K562 (cell line): ENCODE data around the gene PRKAG2. TPM values are rescaled to one million over a fixed set of nuclear protein-coding genes. Genes with fewer than 3 reads are reported as not detected.

Experiments
- CREM ChIP-seq: IDR thresholded peaks from 2 replicates; pipeline ENCODE4 v1.6.1; 2014; ENCODE audit warnings: antibody characterized with exemption, low read depth
- CTBP1 ChIP-seq: fragments of 450-650 bp; IDR thresholded peaks from 2 replicates; pipeline ENCODE4 v1.6.1; 2016; ENCODE audit warnings: borderline replicate concordance
- HNRNPL ChIP-seq: fragments of 200-400 bp; formaldehyde crosslinking; IDR thresholded peaks from 2 replicates; pipeline ENCODE4 v1.6.1; 2017; ENCODE audit warnings: low read depth, mild to moderate bottlenecking, low read length
- NUFIP1 ChIP-seq: fragments of 450-650 bp; IDR thresholded peaks from 2 replicates; pipeline ENCODE4 v1.6.1; 2018; ENCODE audit not compliant: partially characterized antibody
- PHF8 ChIP-seq: fragments of 200-600 bp; sonication (generic); IDR thresholded peaks from 2 replicates; pipeline ENCODE4 v1.6.1; 2012; ENCODE audit warnings: mixed run types, mild to moderate bottlenecking, inconsistent platforms, low read length, moderate library complexity, borderline replicate concordance
- REST ChIP-seq, 2 experiments: fragments of 450-650 bp; formaldehyde crosslinking in 1 of 2; IDR thresholded peaks; 2 replicates each; pipeline versions ENCODE4 v1.4.0 to v1.6.1; 2014 to 2020; ENCODE audit warnings: mild to moderate bottlenecking in 2 of 2, borderline replicate concordance in 1 of 2, low read depth in 1 of 2
- STAG1 ChIP-seq: sonication (generic); formaldehyde crosslinking; IDR thresholded peaks from 2 replicates; pipeline ENCODE4 v1.5.0; 2020; ENCODE audit warnings: missing genetic modification reagents, borderline replicate concordance
- TAF1 ChIP-seq: IDR thresholded peaks from 2 replicates; pipeline ENCODE4 v1.6.1; 2011; ENCODE audit warnings: mild to moderate bottlenecking, low read length, moderate library complexity; ENCODE audit not compliant: insufficient read depth, control insufficient read depth, severe bottlenecking; ENCODE audit errors: extremely low read depth
- TEAD4 ChIP-seq, 2 experiments: sonication (generic) in 1 of 2; formaldehyde crosslinking in 1 of 2; IDR thresholded peaks; 2 replicates each; pipeline versions ENCODE4 v1.6.1 to v1.8.0; 2012 to 2022; ENCODE audit warnings: borderline replicate concordance in 1 of 2, inconsistent platforms in 1 of 2, low read length in 1 of 2, mild to moderate bottlenecking in 1 of 2, missing genetic modification reagents in 1 of 2
- ZNF407 ChIP-seq: fragments of 450-650 bp; IDR thresholded peaks from 2 replicates; pipeline ENCODE4 v1.6.1; 2016; ENCODE audit warnings: low read depth
- polyA plus RNA-seq, 8 experiments: library from polyadenylated mRNA; depleted of rRNA in 4 of 8; stranded (reverse) in 5 of 8; unstranded in 3 of 8; fragments of >200 nt; fragmentation: Nextera tagmentation in 2 of 8; fragmentation: Illumina TruSeq in 1 of 8; extraction: Ambion mirVana in 2 of 8; extraction: Trizol in 1 of 8; gene quantifications; 2 replicates each; pipeline versions ENCODE4 v1.2.1 to v1.2.3, GENCODE V29; 2011 to 2014; ENCODE audit warnings: inconsistent platforms in 1 of 8, missing spikeins in 1 of 8
- total RNA-seq, 7 experiments: library from RNA; depleted of rRNA in 6 of 7; stranded (reverse); fragments of >200 nt in 6 of 7; fragmentation: Illumina TruSeq in 2 of 7; extraction: Trizol in 2 of 7; gene quantifications; 2 replicates each; pipeline versions ENCODE4 v1.2.1 to v1.2.3, GENCODE V29; 2011 to 2021; ENCODE audit warnings: low replicate concordance in 1 of 7

The PRKAG2 gene
- total and polyA plus RNA-seq, 9 of the 15 experiments (the other 6 are each of a cell fraction or from before 2014, with no cell fraction given), result 0.99 to 5.6 (median 3.3) TPM

- TF ChIP-seq NUFIP1 (no peak), ZNF407 (no peak), REST (IDR thresholded peaks at IDR 0.05; ENCODE audit: borderline replicate concordance) (peak; percentile 45; the same call in 1 of the 2 replicates), REST (CRISPR knock-in tag; IDR thresholded peaks at IDR 0.05; ENCODE audit: low read depth) (no peak), TAF1 (no peak), CTBP1 (peak; percentile 33; the same call in 1 of the 2 replicates), CREM (0 out of 2 replicates have a peak, but pooled peaks have one; percentile 28), PHF8 (no peak), TEAD4 (IDR thresholded peaks at IDR 0.05; ENCODE audit: low read length) (peak; percentile 51; the same call in 1 of the 2 replicates), TEAD4 (CRISPR knock-in tag; IDR thresholded peaks at IDR 0.05; ENCODE audit: borderline replicate concordance) (no peak), HNRNPL (no peak), STAG1 (CRISPR knock-in tag) (peak; percentile 29; the same call in 1 of the 2 replicates)
These were observed 122.7 kb downstream of the PRKAG2 start (continued) for GRCh38 chr7:151754142-151754590.
